PC-3 (cell line): ENCODE results near the gene GXYLT2.

ENCODE experiments used
- EZH2 ChIP-seq: fragments of 300-600 bp; sonication (generic); IDR thresholded peaks from one replicate; pipeline ENCODE4 v1.6.1; 2017; ENCODE audit warnings: antibody characterized with exemption, mild to moderate bottlenecking, low read length; ENCODE audit not compliant: unreplicated experiment
- TF ChIP-seq, protein P1 (sequence below): fragments of 300-600 bp; sonication (generic); conservative IDR thresholded peaks from 2 replicates; pipeline ENCODE4 v1.5.1; 2017; ENCODE audit warnings: antibody characterized with exemption, low read depth, mild to moderate bottlenecking, low read length

DNA sequence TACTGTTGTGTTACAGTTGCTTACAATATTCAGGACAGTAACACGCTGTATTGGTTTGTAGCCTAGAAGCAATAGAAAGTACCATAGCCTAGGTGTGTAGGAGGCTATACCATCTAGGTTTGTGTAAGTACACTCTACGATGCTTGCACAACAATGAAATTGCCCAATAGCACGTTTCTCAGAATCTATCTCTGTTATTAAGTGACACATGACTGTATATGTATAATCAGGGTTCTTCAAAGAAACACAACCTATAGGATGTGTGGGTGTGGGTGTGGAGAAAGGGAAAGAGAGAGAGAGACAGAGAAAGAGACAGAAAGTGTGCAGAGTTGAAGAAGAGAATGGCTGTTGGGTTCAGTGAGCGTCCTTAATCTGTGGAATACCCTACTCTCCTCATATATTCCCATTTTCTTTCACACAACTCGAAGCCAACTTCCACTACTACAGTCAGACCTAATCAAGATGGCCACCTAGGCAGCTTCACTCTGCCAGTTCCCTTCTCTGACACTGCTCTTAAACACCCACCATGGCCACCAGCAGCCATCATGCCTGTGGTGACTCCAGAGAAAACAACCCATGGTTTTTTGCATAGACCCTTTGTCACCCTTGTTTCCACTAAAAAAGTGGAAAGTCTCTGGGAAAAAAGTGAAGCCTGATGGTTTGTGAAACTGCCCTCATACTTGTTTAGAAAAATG is 103.0 kb downstream of the GXYLT2 start:
- TF ChIP-seq, protein P1, sequence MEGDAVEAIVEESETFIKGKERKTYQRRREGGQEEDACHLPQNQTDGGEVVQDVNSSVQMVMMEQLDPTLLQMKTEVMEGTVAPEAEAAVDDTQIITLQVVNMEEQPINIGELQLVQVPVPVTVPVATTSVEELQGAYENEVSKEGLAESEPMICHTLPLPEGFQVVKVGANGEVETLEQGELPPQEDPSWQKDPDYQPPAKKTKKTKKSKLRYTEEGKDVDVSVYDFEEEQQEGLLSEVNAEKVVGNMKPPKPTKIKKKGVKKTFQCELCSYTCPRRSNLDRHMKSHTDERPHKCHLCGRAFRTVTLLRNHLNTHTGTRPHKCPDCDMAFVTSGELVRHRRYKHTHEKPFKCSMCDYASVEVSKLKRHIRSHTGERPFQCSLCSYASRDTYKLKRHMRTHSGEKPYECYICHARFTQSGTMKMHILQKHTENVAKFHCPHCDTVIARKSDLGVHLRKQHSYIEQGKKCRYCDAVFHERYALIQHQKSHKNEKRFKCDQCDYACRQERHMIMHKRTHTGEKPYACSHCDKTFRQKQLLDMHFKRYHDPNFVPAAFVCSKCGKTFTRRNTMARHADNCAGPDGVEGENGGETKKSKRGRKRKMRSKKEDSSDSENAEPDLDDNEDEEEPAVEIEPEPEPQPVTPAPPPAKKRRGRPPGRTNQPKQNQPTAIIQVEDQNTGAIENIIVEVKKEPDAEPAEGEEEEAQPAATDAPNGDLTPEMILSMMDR = no peak
- no peak for TF ChIP-seq EZH2
